GM12878 (cell line): ENCODE measurements around the gene UGGT1. TPM values are rescaled to one million over a fixed set of nuclear protein-coding genes. Genes with fewer than 3 reads are reported as not detected.

Experiments used
- DPF2 ChIP-seq: fragments of 450-650 bp; IDR thresholded peaks from 2 replicates; pipeline ENCODE4 v1.6.1; 2017; ENCODE audit warnings: mild to moderate bottlenecking
- IRF5 ChIP-seq: fragments of 450-650 bp; IDR thresholded peaks from 2 replicates; pipeline ENCODE4 v1.6.1; 2017; ENCODE audit warnings: borderline replicate concordance
- JUNB ChIP-seq: IDR thresholded peaks from 2 replicates; pipeline ENCODE4 v1.6.1; 2016; ENCODE audit warnings: antibody characterized with exemption, mild to moderate bottlenecking
- POU2F2 ChIP-seq: IDR thresholded peaks from 3 replicates; pipeline ENCODE4 v1.6.1; 2011; ENCODE audit warnings: low read depth, mild to moderate bottlenecking, low read length, borderline replicate concordance
- PRDM15 ChIP-seq: fragments of 450-650 bp; formaldehyde crosslinking; IDR thresholded peaks from 2 replicates; pipeline ENCODE4 v1.4.0; 2020; ENCODE audit warnings: mild to moderate bottlenecking, moderate library complexity
- SRF ChIP-seq, 2 experiments: IDR thresholded peaks; 2 replicates each; pipeline ENCODE4 v1.6.1; 2011; ENCODE audit warnings: low read depth in 2 of 2, low read length in 2 of 2, mild to moderate bottlenecking in 1 of 2, moderate library complexity in 1 of 2
- STAT3 ChIP-seq: IDR thresholded peaks from 2 replicates; pipeline ENCODE4 v1.6.1; 2011; ENCODE audit warnings: low read depth, low read length, improper control_type of control experiment
- YBX1 ChIP-seq: fragments of 450-650 bp; IDR thresholded peaks from 2 replicates; pipeline ENCODE4 v1.6.1; 2016; ENCODE audit warnings: antibody characterized with exemption
- polyA plus RNA-seq, 11 experiments: library from polyadenylated mRNA; depleted of rRNA in 4 of 11; unstranded in 6 of 11; stranded (reverse) in 5 of 11; fragments of >200 nt; fragmentation: Nextera tagmentation in 4 of 11; fragmentation: Illumina TruSeq in 1 of 11; extraction: Ambion mirVana in 4 of 11; extraction: Trizol in 1 of 11; gene quantifications; 1 replicate in 1 of 11; 2 replicates in 10 of 11; pipeline versions ENCODE4 v1.2.1 to v1.2.3, GENCODE V29; 2011 to 2016; ENCODE audit warnings: inconsistent platforms in 2 of 11, missing spikeins in 2 of 11, low read depth in 1 of 11
- small RNA-seq: library from RNA; depleted of rRNA; stranded (forward); fragments of <200 nt; gene quantifications from one replicate; pipeline ENCODE3, GENCODE V24; 2014
- total RNA-seq, 4 experiments: library from RNA; depleted of rRNA in 3 of 4; stranded (reverse); fragments of >200 nt in 3 of 4; fragmentation: Illumina TruSeq in 1 of 4; extraction: Trizol in 1 of 4; gene quantifications; 2 replicates each; pipeline versions ENCODE4 v1.2.1 to v1.2.3, GENCODE V29; 2013 to 2021

Gene UGGT1
- total and polyA plus RNA-seq, 10 of the 15 experiments (the other 5 are each of a cell fraction or from before 2014, with no cell fraction given), result 4.1 to 49.8 (median 28.5) TPM

DNA sequence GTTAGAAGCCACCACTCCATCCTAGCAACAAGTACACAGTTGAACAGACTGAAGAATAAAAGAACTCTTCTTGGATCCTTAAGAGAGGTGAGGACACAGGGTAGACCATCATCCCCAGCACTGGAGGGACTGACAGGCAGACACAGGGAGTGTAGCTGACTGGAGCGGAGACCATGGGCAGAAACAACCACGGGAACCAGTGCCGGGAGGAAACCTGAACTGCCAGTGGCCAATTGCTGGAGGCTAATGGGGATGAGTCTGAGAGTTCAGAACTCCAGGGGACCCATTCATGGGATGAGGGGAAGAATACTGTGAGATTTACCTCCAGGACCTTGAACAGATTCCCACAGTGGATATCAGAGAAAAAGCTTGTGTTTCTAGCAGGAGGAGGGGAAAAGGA is 150.9 kb downstream of the UGGT1 start (continued):
- TF ChIP-seq YBX1, result no peak
- no peak for TF ChIP-seq DPF2
- TF ChIP-seq STAT3, result no peak
- no peak for TF ChIP-seq POU2F2
- no peak for TF ChIP-seq SRF (IDR thresholded peaks at IDR 0.05; ENCODE audit: low read depth in 2 of 2, low read length in 2 of 2)
- TF ChIP-seq PRDM15 (CRISPR knock-in tag), result no peak
- no peak for TF ChIP-seq JUNB
- TF ChIP-seq IRF5, result no peak

Small RNA genes lying within 50 kb of the gene (small RNA-seq; reads per million reads assigned to genes)
- gene AC108059.2, result not detected
- not detected for gene AC108059.3
- not detected for gene DYNLT3P2
- gene RF00019, result not detected

Other genes starting within 250 kb of the UGGT1 start
- gene POLR2D, start 233.0 kb upstream of the UGGT1 start, total RNA-seq (2014; rRNA removed), result 26.4 and 26.6 TPM in 2 replicates
- 27.2 and 27.5 TPM in 2 replicates for gene POLR2D, start 233.0 kb upstream of the UGGT1 start, total RNA-seq (2014; rRNA removed; fragmentation: Illumina TruSeq; extraction: Trizol)
- 47.8 and 49.5 TPM in 2 replicates for gene POLR2D, start 233.0 kb upstream of the UGGT1 start, total RNA-seq (2021)
- 30.4 and 32.0 TPM in 2 replicates for gene POLR2D, start 233.0 kb upstream of the UGGT1 start, polyA plus RNA-seq (2011; rRNA removed)
- gene POLR2D, start 233.0 kb upstream of the UGGT1 start, polyA plus RNA-seq (2014; fragmentation: Illumina TruSeq; extraction: Trizol), result 53.7 and 61.9 TPM in 2 replicates
- gene POLR2D, start 233.0 kb upstream of the UGGT1 start, polyA plus RNA-seq (2014; fragmentation: Nextera tagmentation; extraction: Ambion mirVana), result 10 to 100 TPM; 27.2 to 31.8 TPM
- 29.5 and 32.1 TPM in 2 replicates for gene POLR2D, start 233.0 kb upstream of the UGGT1 start, polyA plus RNA-seq (2014; rRNA removed)
- gene POLR2D, start 233.0 kb upstream of the UGGT1 start, polyA plus RNA-seq (2016; fragmentation: Nextera tagmentation; extraction: Ambion mirVana), result 10 to 100 TPM; 73.9 to 84.8 TPM
- 7.5 and 9.0 TPM in 2 replicates for gene AMMECR1L, start 205.2 kb upstream of the UGGT1 start, total RNA-seq (2014; rRNA removed)
- gene AMMECR1L, start 205.2 kb upstream of the UGGT1 start, total RNA-seq (2014; rRNA removed; fragmentation: Illumina TruSeq; extraction: Trizol), result 8.6 TPM in 2 replicates
- 10.7 and 11.6 TPM in 2 replicates for gene AMMECR1L, start 205.2 kb upstream of the UGGT1 start, total RNA-seq (2021)
- 9.4 and 10.5 TPM in 2 replicates for gene AMMECR1L, start 205.2 kb upstream of the UGGT1 start, polyA plus RNA-seq (2011; rRNA removed)
- 12.1 and 12.9 TPM in 2 replicates for gene AMMECR1L, start 205.2 kb upstream of the UGGT1 start, polyA plus RNA-seq (2014; fragmentation: Illumina TruSeq; extraction: Trizol)
- gene AMMECR1L, start 205.2 kb upstream of the UGGT1 start, polyA plus RNA-seq (2014; fragmentation: Nextera tagmentation; extraction: Ambion mirVana), result 1 to 10 TPM; 2.7 to 3.1 TPM
- gene AMMECR1L, start 205.2 kb upstream of the UGGT1 start, polyA plus RNA-seq (2014; rRNA removed), result 7.7 and 8.6 TPM in 2 replicates
- 1 to 10 TPM; 6.7 to 7.1 TPM for gene AMMECR1L, start 205.2 kb upstream of the UGGT1 start, polyA plus RNA-seq (2016; fragmentation: Nextera tagmentation; extraction: Ambion mirVana)
- gene SAP130, start 63.1 kb upstream of the UGGT1 start, total RNA-seq (2014; rRNA removed), result 4.4 and 5.6 TPM in 2 replicates
- 5.7 and 6.1 TPM in 2 replicates for gene SAP130, start 63.1 kb upstream of the UGGT1 start, total RNA-seq (2014; rRNA removed; fragmentation: Illumina TruSeq; extraction: Trizol)
- gene SAP130, start 63.1 kb upstream of the UGGT1 start, total RNA-seq (2021), result 26.2 and 26.9 TPM in 2 replicates
- 3.0 and 12.5 TPM in 2 replicates for gene SAP130, start 63.1 kb upstream of the UGGT1 start, polyA plus RNA-seq (2011; rRNA removed)
- 16.8 and 20.5 TPM in 2 replicates for gene SAP130, start 63.1 kb upstream of the UGGT1 start, polyA plus RNA-seq (2014; fragmentation: Illumina TruSeq; extraction: Trizol)
- 1 to 10 TPM; 5.0 to 6.8 TPM for gene SAP130, start 63.1 kb upstream of the UGGT1 start, polyA plus RNA-seq (2014; fragmentation: Nextera tagmentation; extraction: Ambion mirVana)
- gene SAP130, start 63.1 kb upstream of the UGGT1 start, polyA plus RNA-seq (2014; rRNA removed), result 7.3 and 9.7 TPM in 2 replicates
- gene SAP130, start 63.1 kb upstream of the UGGT1 start, polyA plus RNA-seq (2016; fragmentation: Nextera tagmentation; extraction: Ambion mirVana), result 10 to 100 TPM; 15.8 to 17.9 TPM
- 13.3 and 16.3 TPM in 2 replicates for gene HS6ST1, start 227.7 kb downstream of the UGGT1 start, total RNA-seq (2014; rRNA removed)
- 6.0 and 7.1 TPM in 2 replicates for gene HS6ST1, start 227.7 kb downstream of the UGGT1 start, total RNA-seq (2014; rRNA removed; fragmentation: Illumina TruSeq; extraction: Trizol)
- gene HS6ST1, start 227.7 kb downstream of the UGGT1 start, total RNA-seq (2021), result 17.0 and 17.4 TPM in 2 replicates
- 1.7 and 3.1 TPM in 2 replicates for gene HS6ST1, start 227.7 kb downstream of the UGGT1 start, polyA plus RNA-seq (2011; rRNA removed)
- gene HS6ST1, start 227.7 kb downstream of the UGGT1 start, polyA plus RNA-seq (2014; fragmentation: Illumina TruSeq; extraction: Trizol), result 1.7 and 6.2 TPM in 2 replicates
- under 1 TPM; 0.48 to 0.75 TPM for gene HS6ST1, start 227.7 kb downstream of the UGGT1 start, polyA plus RNA-seq (2014; fragmentation: Nextera tagmentation; extraction: Ambion mirVana)
- gene HS6ST1, start 227.7 kb downstream of the UGGT1 start, polyA plus RNA-seq (2014; rRNA removed), result 12.6 and 12.8 TPM in 2 replicates
- 1 to 10 TPM; 2.2 TPM for gene HS6ST1, start 227.7 kb downstream of the UGGT1 start, polyA plus RNA-seq (2016; fragmentation: Nextera tagmentation; extraction: Ambion mirVana)